ENCODE results near the gene NEB.

Gene NEB

DNA sequence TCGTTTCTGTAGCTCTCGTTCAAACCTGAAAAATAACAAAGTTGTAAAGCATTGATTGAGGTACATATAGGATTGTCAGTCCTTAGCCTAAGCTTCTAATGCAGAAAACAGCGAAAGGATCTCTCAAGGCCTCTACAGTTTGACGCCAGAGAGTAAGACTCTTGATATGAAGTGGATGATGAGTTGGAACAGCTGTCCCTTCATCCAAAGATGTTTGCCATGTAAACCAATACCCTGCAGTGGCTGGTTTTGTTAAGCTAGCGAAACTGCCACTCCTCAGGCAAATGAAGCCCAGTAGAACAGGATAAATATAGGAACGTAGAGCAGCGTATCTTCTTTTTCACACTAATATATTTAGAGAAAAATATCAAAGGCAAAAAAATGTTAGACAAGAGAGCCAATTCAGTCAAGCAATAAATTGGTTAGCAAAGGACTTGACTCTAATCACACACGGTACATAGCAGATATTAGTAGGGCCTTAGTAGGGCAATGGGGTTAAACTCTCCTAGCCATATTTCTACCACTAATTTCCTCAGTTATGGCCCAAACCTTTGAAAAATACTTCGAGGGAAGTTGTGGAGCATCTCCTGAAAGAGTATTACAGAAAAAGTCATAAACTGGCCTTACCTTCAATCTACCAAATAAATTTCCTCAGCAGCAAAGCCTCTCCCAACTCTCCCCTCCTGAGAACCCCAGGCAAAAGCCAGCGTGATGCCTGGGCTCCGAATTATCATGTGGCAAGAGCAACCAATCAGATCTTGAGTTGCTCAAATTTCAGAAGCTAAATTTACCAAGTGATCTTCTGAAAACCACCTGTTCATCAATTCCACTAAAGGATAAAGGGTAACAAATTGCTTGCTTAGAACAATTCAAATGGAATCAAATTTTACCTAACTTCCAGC lies at the start of gene NEB:
Gene NEB (minus strand): TSS at position 706 of the 902 bp plus-strand sequence. CDS start 1,320 bp downstream, outside the sequence.
- peak; percentile 81 for DNase-seq

- no peak for DNase-seq
Measured at GRCh38 chr2:151783133-151783520, 48.9 kb upstream of the NEB start.

DNA sequence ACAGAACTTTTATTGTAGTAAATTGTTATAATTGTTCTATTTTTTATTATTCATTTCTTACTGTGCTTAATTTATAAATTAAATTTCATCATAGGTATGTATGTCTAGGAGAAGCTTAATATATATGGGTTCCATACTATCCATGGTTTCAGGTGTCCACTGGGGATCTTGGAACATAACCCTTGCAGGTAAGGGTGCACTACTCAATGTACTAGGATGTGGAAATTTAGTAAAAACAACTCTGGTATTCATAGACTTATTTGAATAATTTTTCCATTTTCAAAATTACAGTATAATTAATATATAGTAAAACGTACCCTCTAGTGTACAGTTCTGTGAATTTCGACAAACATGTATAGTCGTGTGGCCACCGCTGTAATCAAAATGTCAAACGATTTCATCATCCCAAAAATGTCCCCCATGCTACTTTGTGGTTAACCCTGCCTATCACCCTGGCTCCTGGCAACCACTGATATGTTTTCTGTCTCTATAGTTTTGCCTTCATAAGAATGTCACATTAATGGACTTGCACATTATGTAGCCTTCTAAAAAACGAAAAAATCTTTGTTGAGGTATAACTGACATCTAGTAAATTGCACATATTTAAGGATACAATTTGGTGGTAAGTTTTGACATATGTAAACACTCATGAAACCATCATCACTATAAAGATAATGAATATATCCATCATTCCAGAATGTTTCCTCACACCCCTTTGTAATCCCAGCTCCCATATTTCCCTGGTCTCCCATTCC lies 48.3 kb upstream of the NEB start:
- no peak for DNase-seq

DNA sequence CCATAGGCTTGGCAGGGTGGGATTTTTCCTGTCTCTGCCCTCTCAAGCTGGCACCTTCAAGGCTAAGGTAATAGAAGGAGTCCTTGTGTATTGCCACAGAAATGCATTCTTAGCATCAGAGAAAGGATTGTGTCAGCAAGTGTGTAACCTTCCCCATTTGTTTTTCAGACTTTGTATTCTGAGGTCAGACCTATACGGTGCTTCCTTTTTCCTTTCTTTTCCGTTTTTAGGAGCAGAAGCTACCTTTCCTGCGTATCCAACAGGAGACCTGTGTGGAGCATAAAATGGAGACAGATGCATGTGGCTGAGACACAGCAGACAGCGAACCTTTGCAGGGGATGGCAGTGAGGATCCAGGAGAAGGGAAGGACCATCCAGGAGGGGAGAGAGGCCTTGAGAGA lies 47.4 kb upstream of the NEB start:
- DNase-seq = no peak

DNA sequence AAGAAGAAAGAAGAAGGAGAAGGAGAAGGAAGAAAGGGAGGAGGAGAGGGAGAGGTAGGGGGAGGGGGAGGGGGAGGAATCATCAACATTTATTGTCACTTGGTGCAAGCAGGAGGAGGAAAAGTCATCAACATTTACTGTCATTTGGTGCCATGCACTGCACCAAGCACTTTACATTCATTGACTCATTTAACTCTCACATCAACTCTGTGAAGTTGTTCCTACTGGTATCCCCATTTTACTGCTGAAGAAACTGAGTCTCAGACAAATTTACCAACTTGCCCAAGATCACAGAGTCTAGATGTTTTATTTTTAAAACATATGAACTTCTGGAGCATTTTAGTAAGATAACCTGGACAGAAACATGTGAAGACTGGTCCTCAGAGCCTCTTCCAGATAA lies 46.7 kb upstream of the NEB start:
- no peak for DNase-seq

- DNase-seq = no peak
Measured at GRCh38 chr2:151777935-151778334, 43.7 kb upstream of the NEB start.

GRCh38 chr2:151777487-151777886 lies 43.2 kb upstream of the NEB start:
- DNase-seq = no peak

- DNase-seq = no peak
Measured at GRCh38 chr2:151776367-151776766, 42.1 kb upstream of the NEB start.

GRCh38 chr2:151775057-151775740 lies 40.9 kb upstream of the NEB start:
- DNase-seq = no peak

GRCh38 chr2:151774506-151774905 lies 40.2 kb upstream of the NEB start:
- DNase-seq = no peak

GRCh38 chr2:151771599-151772358 lies 37.5 kb upstream of the NEB start:
- DNase-seq = no peak

DNA sequence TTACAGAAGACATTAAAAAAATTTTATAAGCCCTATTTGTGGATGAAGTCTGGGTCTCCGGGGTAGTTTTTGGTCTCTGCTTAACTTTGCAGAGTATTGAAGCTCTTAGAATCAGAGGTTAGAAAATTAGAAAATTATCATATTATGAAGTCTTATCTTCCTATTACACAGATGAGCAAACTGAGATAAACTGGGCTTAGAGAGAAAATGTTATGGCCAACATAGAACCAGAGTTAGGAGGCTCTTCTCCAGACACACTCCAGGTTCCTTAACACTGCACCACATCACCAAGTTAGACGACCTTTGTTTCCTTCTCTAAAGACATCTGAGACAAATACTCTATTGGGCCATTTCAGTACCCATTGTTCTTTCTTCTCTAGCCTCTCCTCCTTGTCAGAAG lies 36.7 kb upstream of the NEB start:
- DNase-seq = no peak

DNA sequence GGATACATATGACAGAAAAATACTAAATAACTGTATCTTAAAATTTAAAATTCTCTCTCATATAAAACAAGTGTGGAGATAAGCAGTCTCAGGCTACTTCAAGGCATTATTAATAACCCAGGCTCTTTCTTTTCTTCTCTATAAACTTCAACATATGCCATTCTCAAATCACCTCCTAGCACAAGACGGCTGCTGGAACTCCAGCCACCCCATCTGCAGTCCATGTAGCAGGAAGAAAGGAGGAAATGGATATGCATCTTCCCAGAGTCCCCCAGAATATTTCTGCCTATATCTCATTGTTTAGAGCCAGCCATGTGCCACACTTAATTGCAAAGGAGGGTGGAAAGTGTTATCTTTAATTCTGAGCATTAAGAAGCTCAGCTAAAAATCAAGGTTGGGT lies 35.3 kb upstream of the NEB start:
- DNase-seq = no peak

DNA sequence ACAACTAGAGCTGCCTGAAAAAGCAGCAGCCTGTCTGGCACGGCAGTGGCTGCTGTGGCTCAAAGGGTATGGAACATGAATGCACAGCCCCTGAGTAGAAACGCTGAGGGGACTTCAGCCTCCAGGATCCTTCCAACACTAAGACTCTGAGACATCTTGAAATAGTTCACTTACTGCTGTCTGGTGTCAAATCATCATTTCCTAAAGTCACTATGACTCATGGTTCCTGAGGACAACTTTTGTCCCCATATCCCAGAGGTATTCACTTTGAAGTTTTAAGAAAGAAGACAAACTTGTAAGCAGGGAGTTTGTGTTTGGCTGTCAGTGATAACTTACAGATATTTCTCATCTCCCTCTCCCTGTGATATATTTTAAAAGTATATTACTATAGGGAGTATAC lies 33.3 kb upstream of the NEB start:
- DNase-seq = no peak

DNA sequence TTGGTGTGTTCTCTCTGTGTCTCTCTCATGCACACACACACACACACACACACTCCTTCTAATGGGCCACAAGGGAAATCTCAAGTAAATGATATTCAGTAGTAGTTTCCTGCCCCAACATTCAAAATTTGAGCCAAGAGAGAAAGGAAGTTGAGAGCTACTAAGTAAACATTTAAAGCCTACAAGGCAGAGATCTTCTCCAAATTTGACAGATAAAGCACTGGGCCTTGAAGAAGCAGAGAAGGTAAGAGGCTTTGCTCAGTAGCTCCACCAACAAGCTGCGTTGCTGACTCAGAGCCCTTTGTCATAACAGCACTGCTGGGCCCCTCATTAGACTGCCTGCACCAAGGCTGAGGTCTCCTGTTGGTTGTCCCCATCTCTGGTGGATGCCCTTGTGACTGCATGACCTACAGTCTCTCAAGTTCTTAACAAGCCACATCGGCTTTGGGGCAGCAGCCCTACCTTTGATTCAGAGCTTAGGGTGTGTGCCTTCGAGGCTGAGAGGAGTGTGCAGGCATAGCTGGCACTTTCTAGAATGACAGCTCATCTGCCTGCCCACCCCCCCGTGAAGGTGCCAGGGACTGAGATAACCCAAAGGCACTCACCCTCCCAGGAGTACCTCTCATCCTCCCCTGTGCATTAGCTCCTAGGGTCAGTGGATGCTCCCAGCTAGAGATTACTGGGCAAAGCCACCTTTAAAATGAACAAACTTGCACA lies 32.3 kb upstream of the NEB start:
- no peak for DNase-seq

- peak; percentile 34 for DNase-seq
Measured at GRCh38 chr2:151765760-151766410, 31.6 kb upstream of the NEB start.

- no peak for DNase-seq
Measured at GRCh38 chr2:151762694-151763093, 28.4 kb upstream of the NEB start.

- DNase-seq = no peak
Measured at GRCh38 chr2:151761687-151762086, 27.4 kb upstream of the NEB start.

- no peak for DNase-seq
Measured at GRCh38 chr2:151761193-151761592, 26.9 kb upstream of the NEB start.

DNA sequence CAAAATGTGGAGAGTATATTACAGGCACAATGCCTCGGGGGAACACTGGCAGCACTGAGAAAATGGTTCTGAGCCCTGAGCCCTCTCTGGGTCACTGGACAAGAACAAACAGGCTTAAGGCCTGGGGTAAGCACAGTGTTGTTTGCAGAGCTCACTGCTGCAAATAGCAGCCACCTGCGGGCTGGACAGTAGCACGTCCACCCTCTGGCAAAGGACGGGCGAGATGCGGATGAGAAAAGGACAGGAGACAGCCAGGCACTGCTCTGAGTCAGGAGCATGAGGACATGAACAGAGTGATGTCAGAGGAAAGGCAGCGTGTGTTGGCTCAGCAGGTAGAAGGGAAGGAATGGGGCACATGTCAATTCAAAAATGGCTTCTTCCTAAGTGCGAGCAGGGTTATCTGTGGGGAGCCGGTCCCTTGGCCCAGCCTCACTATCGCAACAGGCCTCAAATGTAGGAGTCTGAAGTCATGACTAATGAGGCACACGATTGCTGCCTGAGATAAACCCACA lies 25.9 kb upstream of the NEB start:
- DNase-seq = no peak

GRCh38 chr2:151758744-151759143 lies 24.5 kb upstream of the NEB start:
- DNase-seq = no peak

Measured in NCI-H2029 treated with DMSO at 0.1 percent for 48 hours (cell line).